ENCODE data around the gene MCM3.

The MCM3 gene

DNA sequence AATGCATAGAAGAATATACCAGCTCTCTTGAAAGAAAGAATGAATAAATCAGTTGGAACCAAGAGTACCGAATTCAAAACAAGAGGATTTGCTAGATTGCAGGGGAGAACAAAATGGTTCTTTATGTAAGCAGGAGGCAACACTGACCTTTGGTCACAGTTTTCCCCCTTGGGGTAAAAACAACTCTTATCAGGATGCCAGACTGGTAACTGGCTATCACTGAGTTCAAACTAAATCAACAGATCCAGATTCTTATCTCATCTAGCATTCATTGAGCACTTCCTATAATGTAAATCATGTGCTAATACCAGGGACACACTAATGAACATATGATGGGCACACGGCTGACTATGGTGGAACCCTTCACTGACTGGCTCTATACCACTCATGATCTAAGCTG is 35.5 kb downstream of the MCM3 start:
- no peak for DNase-seq (ENCODE audit: low read depth)

DNA sequence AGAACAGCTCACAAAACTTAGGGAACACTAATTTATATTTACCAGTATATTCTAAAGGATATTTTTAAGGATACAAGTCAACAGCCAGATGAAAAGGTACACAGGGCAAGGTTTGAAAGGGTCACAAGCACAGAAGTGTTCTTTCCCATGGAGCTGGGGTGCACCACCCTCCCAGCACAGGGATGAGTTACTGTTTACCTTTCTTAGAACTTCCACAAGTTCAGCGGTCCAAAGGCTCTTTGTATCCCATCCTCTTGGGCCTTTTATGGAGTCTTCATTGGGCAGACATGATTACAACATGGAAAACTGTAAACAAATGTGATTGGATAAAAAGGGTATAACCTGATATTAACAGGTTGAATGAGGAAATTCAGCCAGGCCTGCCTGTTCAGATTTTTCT is 39.1 kb downstream of the MCM3 start:
- no peak for DNase-seq (ENCODE audit: low read depth)

DNA sequence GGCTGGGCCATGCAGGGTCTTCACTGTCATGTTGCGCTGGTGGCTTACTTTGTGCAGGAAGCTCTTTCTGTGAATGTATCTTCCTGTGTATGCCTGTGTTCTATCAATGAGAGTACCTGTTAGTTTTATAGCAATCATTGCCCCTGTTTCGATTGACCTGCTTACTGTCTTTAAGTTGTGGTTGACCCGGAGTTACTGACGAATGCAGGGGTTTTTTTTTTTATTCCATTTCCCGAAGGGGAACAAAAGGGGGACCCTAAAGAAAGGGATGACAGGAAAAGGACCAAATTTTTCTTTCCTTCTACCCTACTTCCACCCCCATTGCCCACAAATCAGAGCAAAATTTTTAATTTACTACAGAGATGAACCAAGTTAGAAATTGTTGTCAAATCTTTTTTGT is 40.1 kb downstream of the MCM3 start, which contains the start of gene IL17F:
IL17F (minus strand) TSS at position 101 of the 400 bp plus-strand sequence; CDS start at position 30, 71 bp downstream.
- DNase-seq (ENCODE audit: low read depth): no peak

DNA sequence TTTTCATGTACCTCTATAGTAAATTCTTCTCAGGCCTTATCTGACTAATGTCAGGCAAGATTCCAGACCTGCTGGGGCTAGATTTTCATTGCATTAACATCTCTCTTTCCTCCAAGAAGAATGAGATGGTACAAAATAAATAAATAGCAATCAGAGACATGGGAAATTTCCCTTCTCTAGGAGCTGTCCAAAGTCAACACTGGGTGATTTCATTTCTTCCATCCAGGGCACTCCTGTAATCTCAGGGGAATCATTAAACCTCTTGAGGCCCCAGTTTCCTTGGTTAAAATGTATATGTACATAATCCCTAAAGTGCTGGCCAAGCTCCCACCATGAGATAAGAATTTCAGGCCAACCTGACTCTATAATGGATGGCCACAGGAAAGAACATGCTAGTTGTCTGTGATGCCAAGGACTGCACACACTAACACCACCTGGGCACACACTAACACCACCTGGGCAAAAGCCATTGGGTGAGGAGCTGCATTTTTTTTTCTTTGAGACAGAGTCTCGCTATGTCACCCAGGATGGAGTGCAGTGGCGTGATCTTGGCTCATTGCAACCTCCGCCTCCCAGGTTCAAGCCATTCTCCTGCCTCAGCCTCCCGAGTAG is 41.2 kb downstream of the MCM3 start:
- DNase-seq (ENCODE audit: low read depth): no peak

DNA sequence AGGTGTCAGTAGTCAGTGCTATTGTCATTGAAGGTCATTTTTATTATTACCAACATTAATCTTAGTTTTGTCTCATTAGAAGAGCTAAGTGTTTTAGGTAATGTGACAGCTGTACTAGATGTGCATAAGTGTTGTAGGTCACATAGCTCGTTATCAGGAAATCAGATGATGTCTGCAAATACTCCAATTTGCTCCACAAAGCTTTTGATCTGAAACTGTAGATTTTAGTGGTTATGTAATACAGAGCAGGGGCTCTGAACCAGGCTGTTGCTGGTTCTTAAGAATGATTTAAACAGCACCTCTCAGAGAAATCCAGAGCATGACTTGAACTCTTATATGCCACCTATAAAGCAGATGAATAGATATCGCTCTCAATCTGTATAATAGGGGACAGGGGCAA is 42.7 kb downstream of the MCM3 start:
- DNase-seq (ENCODE audit: low read depth): no peak

DNA sequence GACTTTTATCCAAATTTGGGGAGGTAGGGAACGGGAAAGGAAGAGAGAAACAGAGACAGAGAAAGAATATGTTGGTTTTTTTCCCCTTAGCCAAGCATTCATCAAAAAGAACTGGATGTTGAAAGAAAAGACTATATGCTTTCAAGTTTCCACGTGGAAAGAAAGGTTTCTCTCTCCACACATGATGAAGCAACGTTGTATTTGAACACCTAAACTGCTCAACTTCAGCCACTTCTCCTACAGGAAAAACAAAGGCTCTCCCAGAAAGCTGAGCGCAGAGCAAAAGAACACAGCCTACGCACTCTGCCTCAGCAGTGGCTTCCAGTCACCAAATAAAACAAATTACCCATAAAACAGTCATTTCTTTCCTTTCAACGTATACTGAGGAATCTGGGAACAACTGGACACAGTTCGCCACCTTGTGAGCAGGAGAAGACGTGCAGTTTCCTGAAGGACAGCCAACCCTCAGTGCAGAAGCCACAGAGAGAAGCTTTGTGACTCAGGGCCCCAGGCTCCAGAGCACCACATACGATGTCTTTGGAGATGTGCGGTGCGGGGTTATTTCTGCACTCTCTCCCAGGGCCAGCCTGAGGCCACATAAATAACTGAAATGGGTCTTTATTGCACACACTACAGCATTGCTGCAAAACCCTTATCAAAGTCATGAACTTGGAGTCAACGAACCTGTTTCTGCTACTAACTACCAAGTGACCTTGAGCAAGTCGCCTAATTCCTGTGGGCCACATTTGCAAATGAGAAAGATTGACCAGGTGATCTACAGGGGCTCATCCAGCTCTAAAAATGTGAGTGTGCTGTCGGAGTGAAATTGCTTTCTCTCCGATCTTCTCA is 50.3 kb downstream of the MCM3 start:
- DNase-seq (ENCODE audit: low read depth): peak; percentile 85

DNA sequence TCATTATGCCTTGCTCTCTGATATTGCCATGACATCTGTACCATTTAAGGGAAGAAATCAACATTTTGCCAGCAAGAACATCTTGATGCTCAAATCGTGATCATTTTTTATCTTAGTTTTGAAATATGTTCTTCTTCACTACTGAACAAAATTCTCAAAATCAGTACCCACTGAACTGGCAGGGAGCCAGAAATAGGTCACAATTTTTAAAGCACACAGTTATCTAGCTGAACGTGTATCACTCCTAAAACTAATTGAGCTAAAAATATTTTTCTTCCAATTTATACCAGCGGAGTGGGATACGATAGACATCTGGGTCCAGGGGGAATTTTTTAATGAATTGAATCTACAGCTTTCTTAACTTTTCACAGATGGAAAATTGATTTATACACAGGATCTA is 51.5 kb downstream of the MCM3 start:
- DNase-seq (ENCODE audit: low read depth): no peak

DNA sequence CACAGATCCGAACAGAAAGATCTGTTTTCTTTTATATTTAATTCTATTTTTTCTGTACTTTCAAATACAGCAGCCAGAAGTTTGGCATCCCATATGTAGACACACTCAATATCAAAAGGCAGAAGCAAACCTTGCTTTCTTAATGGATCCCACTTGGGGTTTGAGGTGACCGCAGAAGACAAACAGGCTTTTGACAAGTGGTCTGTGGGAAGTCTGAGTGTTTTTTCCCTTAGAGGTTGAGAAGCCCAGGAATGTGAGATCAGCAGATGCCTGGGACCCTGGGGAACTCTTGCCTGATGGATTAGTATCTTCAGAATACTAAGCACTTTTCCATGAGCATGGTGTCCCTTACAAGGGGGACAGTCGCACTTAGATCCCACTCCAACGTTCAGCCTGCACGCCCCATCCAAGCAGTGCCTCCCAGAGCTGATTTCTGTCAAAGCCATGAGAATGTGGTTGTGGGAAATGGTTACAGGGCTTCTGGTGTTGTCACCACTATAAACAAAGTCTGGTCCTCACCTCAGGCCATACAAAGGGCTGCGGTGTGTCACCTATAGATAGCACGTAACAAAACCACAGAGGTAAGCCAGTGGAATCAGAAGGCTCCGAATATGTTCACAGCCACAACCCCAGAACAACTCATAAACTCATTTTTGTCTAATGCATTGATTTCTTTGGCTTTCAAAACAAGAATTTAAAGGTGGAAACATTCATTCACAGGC is 53.0 kb downstream of the MCM3 start:
- no peak for DNase-seq (ENCODE audit: low read depth)

DNA sequence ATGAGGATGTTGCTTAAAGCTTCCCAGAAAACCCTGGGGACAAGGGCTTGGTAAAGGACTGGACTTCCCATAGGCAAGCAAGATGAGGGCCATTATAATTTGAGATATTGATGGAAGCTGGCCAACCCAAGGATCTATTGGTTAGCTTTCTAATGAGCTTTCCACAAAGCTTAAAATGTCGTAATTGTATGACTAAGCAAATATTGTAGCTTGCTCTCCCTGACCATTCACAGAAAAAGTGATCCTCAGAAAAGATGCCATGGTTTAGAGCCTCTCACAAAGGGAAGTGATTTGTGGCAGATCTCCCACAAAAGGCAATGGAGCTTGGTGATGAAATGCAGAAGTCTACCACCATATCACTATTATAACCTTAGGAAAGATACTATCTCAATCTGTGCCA is 53.9 kb downstream of the MCM3 start:
- no peak for DNase-seq (ENCODE audit: low read depth)

DNA sequence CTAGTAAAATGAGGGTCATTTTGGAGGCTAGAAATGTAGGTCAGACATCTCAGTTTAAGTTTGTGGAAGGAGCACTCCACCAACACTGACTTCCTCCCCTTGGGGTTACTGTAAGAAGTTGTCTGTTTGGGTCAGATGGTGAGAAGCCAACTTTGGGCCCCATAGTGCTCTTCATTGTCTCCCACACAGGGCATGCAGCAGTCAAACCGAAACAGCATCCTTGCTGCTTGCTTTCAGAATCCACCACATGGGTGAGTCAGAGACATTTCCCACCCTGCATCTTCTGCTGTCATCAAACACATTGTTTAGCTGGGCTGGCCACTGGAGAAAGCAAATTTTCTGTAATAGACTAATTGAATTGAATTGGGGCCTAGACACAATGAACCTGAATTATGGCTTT is 57.0 kb downstream of the MCM3 start:
- DNase-seq (ENCODE audit: low read depth): no peak

DNA sequence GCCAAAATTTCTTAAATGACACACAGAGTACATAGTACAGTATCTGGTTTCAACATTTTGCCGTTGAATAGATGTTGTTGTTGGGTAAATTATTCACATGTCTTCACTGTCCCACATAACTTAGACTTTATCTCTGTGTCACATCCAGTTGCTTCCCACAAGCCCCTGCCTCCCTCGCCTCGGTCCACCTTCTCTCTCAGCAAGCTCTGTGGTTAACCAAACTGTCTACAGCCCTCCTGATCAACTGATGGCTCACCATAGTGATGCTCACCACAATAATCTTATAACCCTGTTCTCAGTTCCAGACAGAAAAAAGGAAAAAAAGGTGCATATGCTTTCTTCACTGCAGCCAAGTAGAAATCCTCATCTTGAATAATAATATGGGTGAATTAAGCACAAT is 63.2 kb downstream of the MCM3 start:
- DNase-seq (ENCODE audit: low read depth): no peak

DNA sequence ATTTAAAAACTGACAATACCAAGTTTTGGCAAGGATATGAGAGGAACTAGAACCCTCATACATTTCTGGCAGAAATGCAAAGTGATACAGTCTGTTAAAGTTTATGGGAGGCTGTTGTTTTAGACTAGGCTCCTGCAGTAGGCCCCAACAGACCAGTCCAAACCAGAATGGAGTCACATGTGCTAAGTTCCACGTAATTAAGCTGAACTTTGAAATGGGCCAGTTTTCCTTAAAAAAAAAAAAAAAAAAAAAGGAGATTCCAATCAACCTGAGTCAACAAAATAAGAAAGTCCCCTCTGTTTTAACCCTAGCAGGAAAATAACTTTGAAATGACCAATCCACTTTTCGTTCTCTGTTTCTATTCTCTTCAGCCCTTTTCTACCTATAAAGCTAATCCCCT is 66.8 kb downstream of the MCM3 start:
- DNase-seq (ENCODE audit: low read depth): no peak

DNA sequence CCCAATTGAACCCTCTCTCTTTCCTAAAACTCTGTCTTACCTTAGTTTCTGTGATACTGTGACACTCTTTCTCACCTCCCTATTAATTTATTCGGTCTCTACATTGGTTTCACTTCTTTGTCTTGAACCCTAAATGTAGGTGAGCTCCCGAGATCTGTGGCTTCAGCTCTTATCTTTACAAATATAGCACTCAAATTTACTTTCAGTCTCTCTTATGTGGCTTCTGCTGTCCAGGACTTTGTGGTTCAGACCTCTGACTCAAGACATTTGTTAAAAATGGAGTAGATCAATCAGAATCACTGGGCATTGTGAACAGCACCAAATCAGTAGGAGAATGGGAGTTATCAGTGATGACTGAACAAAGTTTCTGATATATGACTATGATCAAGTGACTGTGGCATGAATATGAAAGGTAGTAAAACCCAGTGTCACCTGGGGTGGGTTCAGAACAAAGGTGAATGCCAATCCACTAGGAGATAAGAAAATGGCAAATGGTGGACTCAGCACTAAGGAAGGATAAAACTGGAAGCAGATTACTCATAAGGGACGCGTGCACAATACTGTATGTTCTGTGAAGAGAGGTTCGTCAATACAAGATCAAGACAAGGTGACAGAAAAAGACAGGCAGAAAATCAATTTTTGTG is 67.5 kb downstream of the MCM3 start:
- no peak for DNase-seq (ENCODE audit: low read depth)

DNA sequence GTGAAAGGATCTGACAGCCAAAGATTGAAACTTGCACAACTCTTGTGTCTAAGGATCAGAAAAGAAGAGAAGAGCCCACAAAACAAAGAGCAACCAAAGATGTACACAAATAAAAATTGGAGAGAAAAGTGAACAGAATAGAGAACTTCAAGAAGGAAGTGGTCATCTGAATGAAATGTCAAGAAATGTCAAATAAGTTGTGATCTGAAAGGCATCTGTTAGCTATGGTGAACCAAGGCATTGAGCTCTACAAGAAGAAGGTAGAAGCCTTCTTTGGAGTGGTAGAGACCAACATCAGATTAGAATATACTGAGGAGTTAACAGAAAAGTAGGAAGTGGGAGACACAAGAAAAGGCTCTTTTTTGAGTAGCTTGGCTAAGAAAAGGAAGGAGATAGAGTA is 68.8 kb downstream of the MCM3 start:
- DNase-seq (ENCODE audit: low read depth): no peak
